ENCODE data around the gene IGF2R. TPM values are rescaled to one million over a fixed set of nuclear protein-coding genes. Genes with fewer than 3 reads are reported as not detected.
A peak's percentile ranks its signal among the peaks of the same experiment; 100 is the strongest.

IGF2R gene
- total and polyA plus RNA-seq, 2 experiments from 2014 or later = 61.2 to 132 TPM

GRCh38 chr6:159971341-159972178, 2.7 kb downstream of the IGF2R start:
- Histone ChIP-seq H3K79me2 (peaks cover 74% of the 10 kb centered on the region), H3K9me3 (ENCODE audit: low read depth) (no peaks in the 10 kb centered on the region), H3K27ac (no peak overlapping the region), H3K9me2 (replicated peaks; ENCODE audit: insufficient read depth) (no peaks in the 10 kb centered on the region), H2AFZ (no peak overlapping the region), H3K4me1 (ENCODE audit: insufficient read depth) (peaks cover 50% of the 10 kb centered on the region), H4K20me1 (ENCODE audit: insufficient read depth, poor library complexity, severe bottlenecking) (peaks cover 63% of the 10 kb centered on the region), H3K27me3 (no peaks in the 10 kb centered on the region), H3K4me3 (no peak overlapping the region), H3K4me2 (peak overlapping the region; percentile 84), H3K36me3 (replicated peaks; ENCODE audit: insufficient read depth, low read depth) (no peaks in the 10 kb centered on the region)
- WGBS (ENCODE audit: low lambda C conversion rate, missing lambda C conversion rate) = 93% methylated on average over 12 of the region's 12 CpGs
- TF ChIP-seq EZH2phosphoT487 (IDR thresholded peaks at IDR 0.05; ENCODE audit: low read depth, severe bottlenecking, unreplicated experiment) = no peak
- no peak for TF ChIP-seq EZH2 (IDR thresholded peaks at IDR 0.05; ENCODE audit: borderline replicate concordance)
- TF ChIP-seq CTCF (IDR thresholded peaks at IDR 0.05; ENCODE audit: poor library complexity) = no peak
- DNase-seq (ENCODE audit: low spot score) = no peak

- H3K4me3 ChIP-seq = no peak overlapping the region
- DNase-seq (ENCODE audit: low spot score) = no peak
- H4K20me1 ChIP-seq (ENCODE audit: insufficient read depth, poor library complexity, severe bottlenecking) = peaks cover 75% of the 10 kb centered on the region
- H3K9me2 ChIP-seq (replicated peaks; ENCODE audit: insufficient read depth) = no peaks in the 10 kb centered on the region
- no peaks in the 10 kb centered on the region for H3K9me3 ChIP-seq (ENCODE audit: low read depth)
- no peaks in the 10 kb centered on the region for H3K36me3 ChIP-seq (replicated peaks; ENCODE audit: insufficient read depth, low read depth)
- no peak overlapping the region for H2AFZ ChIP-seq
- H3K27me3 ChIP-seq = no peaks in the 10 kb centered on the region
- H3K4me2 ChIP-seq = peak overlapping the region; percentile 84
- 77% methylated on average over 9 of the region's 9 CpGs for WGBS (ENCODE audit: low lambda C conversion rate, missing lambda C conversion rate)
- peak overlapping the region; percentile 22 for H3K27ac ChIP-seq
- H3K4me1 ChIP-seq (ENCODE audit: insufficient read depth) = peaks cover 61% of the 10 kb centered on the region
- no peak for TF ChIP-seq EZH2phosphoT487 (IDR thresholded peaks at IDR 0.05; ENCODE audit: low read depth, severe bottlenecking, unreplicated experiment)
- TF ChIP-seq CTCF (IDR thresholded peaks at IDR 0.05; ENCODE audit: poor library complexity) = no peak
- no peak for TF ChIP-seq EZH2 (IDR thresholded peaks at IDR 0.05; ENCODE audit: borderline replicate concordance)
- peaks cover 85% of the 10 kb centered on the region for H3K79me2 ChIP-seq
Measured at GRCh38 chr6:159972506-159973268, 3.8 kb downstream of the IGF2R start.

GRCh38 chr6:159973406-159973805, 4.5 kb downstream of the IGF2R start:
- peaks cover 93% of the 10 kb centered on the region for H3K79me2 ChIP-seq
- WGBS (ENCODE audit: low lambda C conversion rate, missing lambda C conversion rate) = 51% methylated on average over 2 of the region's 2 CpGs
- H3K4me3 ChIP-seq = no peak overlapping the region
- TF ChIP-seq EZH2phosphoT487 (IDR thresholded peaks at IDR 0.05; ENCODE audit: low read depth, severe bottlenecking, unreplicated experiment) (no peak), EZH2 (IDR thresholded peaks at IDR 0.05; ENCODE audit: borderline replicate concordance) (no peak), CTCF (IDR thresholded peaks at IDR 0.05; ENCODE audit: poor library complexity) (no peak)
- no peaks in the 10 kb centered on the region for H3K27me3 ChIP-seq
- DNase-seq (ENCODE audit: low spot score) = no peak
- no peaks in the 10 kb centered on the region for H3K9me3 ChIP-seq (ENCODE audit: low read depth)
- peaks cover 62% of the 10 kb centered on the region for H3K4me1 ChIP-seq (ENCODE audit: insufficient read depth)
- H2AFZ ChIP-seq = no peak overlapping the region
- peak overlapping the region; percentile 84 for H3K4me2 ChIP-seq
- H3K27ac ChIP-seq = no peak overlapping the region
- H3K36me3 ChIP-seq (replicated peaks; ENCODE audit: insufficient read depth, low read depth) = no peaks in the 10 kb centered on the region
- no peaks in the 10 kb centered on the region for H3K9me2 ChIP-seq (replicated peaks; ENCODE audit: insufficient read depth)
- H4K20me1 ChIP-seq (ENCODE audit: insufficient read depth, poor library complexity, severe bottlenecking) = peaks cover 82% of the 10 kb centered on the region
